ENCODE data around the gene CACNA1C. TPM values are rescaled to one million over a fixed set of nuclear protein-coding genes. Genes with fewer than 3 reads are reported as not detected.

Gene CACNA1C
- total and polyA plus RNA-seq, 2 donors (not counting 1 experiment from before 2014, with no cell fraction given), result 0.01 to 0.02 TPM

DNA sequence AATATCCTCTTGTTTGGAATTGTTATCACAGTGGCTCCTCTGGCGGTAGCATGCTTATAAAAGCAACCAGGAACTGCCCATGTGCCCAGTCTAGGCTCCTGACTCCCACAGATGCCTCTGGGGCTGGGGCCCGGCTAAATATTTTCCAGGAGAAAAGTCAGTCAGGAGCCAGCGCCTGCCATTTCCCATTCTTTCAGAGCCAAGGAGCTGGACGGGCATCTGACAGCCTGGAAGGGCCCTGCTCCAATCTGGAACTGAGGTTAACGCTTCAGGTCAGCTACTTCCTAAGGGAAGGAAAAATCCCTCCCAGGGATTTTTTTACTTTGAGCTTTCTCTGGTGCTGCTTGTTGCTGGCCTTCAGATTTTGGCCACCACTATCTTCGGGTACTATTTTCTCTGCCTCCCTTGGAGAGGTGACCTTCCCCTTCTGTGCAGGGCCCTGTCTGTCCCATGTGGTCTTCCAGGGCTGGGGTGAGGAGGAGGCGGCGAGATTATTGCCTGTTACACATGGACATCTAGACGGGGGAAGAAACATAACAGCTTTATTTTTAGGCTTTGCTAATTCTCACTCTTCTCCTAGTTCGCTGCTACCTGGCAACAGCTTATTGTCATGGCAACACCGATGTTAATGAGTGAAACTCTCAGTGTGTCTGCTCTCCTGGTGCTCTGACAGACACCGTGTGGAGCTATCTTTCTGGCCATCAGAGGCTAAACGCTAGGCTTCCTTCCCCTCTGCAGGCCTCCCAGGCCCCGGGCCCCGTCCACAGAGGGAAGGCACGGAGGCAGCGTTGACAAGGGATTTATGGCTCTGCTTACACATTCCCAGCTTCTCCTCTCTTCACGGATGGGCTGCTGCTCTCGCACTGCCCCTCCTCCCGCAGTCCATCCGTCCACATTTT lies 160.4 kb downstream of the CACNA1C start:
- Histone ChIP-seq H3K27ac (ENCODE audit: low read length in 2 of 2) (no peak overlapping the region), H3K9me3 (ENCODE audit: control extremely low read depth in 1 of 3, control insufficient read depth in 2 of 3, insufficient read depth in 1 of 3, low read length in 2 of 3) (peaks cover 0 to 3% (median 0%) of the 10 kb centered on the region in 3 donors), H3K4me3 (ENCODE audit: control extremely low read depth in 1 of 5, extremely low read depth in 1 of 5, insufficient read depth in 1 of 5, low read depth in 2 of 5, low read length in 4 of 5) (no peak overlapping the region), H3K27me3 (replicated peaks in 1 of 4; ENCODE audit: control extremely low read depth in 1 of 4, control insufficient read depth in 3 of 4, insufficient read depth in 4 of 4, low read length in 3 of 4) (no peaks in the 10 kb centered on the region), H3K36me3 (replicated peaks in 1 of 2; ENCODE audit: control extremely low read depth in 1 of 2, control insufficient read depth in 1 of 2, extremely low read depth in 1 of 2, insufficient read depth in 2 of 2, low read length in 1 of 2) (no peaks in the 10 kb centered on the region), H4K20me1 (ENCODE audit: control insufficient read depth, insufficient read depth, low read length, poor library complexity, severe bottlenecking) (no peaks in the 10 kb centered on the region), H3K4me2 (replicated peaks; ENCODE audit: low read depth, low read length, poor library complexity, severe bottlenecking) (no peak overlapping the region), H3K4me1 (ENCODE audit: control insufficient read depth in 2 of 2, insufficient read depth in 2 of 2, low read length in 2 of 2) (no peaks in the 10 kb centered on the region), H2AFZ (ENCODE audit: insufficient read depth, low read depth, low read length, poor library complexity, severe bottlenecking) (no peak overlapping the region), H3K9ac (ENCODE audit: low read length) (no peak overlapping the region), H3K79me2 (ENCODE audit: control insufficient read depth, insufficient read depth, low read length) (no peaks in the 10 kb centered on the region)
- no peak for TF ChIP-seq EZH2 (IDR thresholded peaks at IDR 0.05; ENCODE audit: borderline replicate concordance, insufficient read depth, low read depth, low read length, poor library complexity, severe bottlenecking)
- TF ChIP-seq, protein P1, sequence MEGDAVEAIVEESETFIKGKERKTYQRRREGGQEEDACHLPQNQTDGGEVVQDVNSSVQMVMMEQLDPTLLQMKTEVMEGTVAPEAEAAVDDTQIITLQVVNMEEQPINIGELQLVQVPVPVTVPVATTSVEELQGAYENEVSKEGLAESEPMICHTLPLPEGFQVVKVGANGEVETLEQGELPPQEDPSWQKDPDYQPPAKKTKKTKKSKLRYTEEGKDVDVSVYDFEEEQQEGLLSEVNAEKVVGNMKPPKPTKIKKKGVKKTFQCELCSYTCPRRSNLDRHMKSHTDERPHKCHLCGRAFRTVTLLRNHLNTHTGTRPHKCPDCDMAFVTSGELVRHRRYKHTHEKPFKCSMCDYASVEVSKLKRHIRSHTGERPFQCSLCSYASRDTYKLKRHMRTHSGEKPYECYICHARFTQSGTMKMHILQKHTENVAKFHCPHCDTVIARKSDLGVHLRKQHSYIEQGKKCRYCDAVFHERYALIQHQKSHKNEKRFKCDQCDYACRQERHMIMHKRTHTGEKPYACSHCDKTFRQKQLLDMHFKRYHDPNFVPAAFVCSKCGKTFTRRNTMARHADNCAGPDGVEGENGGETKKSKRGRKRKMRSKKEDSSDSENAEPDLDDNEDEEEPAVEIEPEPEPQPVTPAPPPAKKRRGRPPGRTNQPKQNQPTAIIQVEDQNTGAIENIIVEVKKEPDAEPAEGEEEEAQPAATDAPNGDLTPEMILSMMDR (IDR thresholded peaks at IDR 0.05), result no peak
- no peak overlapping the region for H3K27ac Mint-ChIP-seq
- intact Hi-C loops (cut with micrococcal nuclease), result no loop called here
- H3K4me3 Mint-ChIP-seq, result no peak overlapping the region
- ChIA-PET POLR2A (no interaction called here), CTCF (no interaction called here)
- 49% methylated on average over 19 of the region's 21 CpGs for WGBS (ENCODE audit: insufficient coverage)
- H3K4me1 Mint-ChIP-seq, result no peaks in the 10 kb centered on the region
- H3K9me3 Mint-ChIP-seq (ENCODE audit: insufficient read depth), result no peaks in the 10 kb centered on the region
- ATAC-seq (ENCODE audit: low read depth) (no peak), DNase-seq (no peak)
- no peaks in the 10 kb centered on the region for H3K27me3 Mint-ChIP-seq

DNA sequence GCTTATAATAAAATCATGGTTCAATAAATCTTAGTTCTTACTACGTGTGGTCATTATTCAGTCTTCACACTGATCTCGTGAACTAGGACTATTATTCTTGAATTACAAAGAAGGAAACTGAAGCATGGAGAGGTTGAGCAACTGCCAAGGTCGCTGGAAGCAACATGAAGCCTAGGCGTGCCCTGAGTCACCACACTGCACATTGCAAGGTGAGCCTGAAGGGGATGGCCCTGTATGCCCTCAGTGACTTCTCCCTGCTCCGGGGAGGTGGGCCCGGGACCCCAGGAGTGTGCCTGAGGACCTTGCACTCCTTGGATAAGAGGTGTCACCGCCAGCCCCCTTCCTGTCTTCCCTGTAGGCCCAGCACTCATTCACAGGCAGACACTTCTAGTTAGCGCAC lies 161.6 kb downstream of the CACNA1C start:
- Histone ChIP-seq H3K27ac (ENCODE audit: low read length in 2 of 2) (no peak overlapping the region), H3K4me2 (replicated peaks; ENCODE audit: low read depth, low read length, poor library complexity, severe bottlenecking) (no peak overlapping the region), H3K4me1 (ENCODE audit: control insufficient read depth in 2 of 2, insufficient read depth in 2 of 2, low read length in 2 of 2) (no peaks in the 10 kb centered on the region), H4K20me1 (ENCODE audit: control insufficient read depth, insufficient read depth, low read length, poor library complexity, severe bottlenecking) (no peaks in the 10 kb centered on the region), H2AFZ (ENCODE audit: insufficient read depth, low read depth, low read length, poor library complexity, severe bottlenecking) (no peak overlapping the region), H3K27me3 (replicated peaks in 1 of 4; ENCODE audit: control extremely low read depth in 1 of 4, control insufficient read depth in 3 of 4, insufficient read depth in 4 of 4, low read length in 3 of 4) (no peaks in the 10 kb centered on the region), H3K9me3 (ENCODE audit: control extremely low read depth in 1 of 3, control insufficient read depth in 2 of 3, insufficient read depth in 1 of 3, low read length in 2 of 3) (peaks cover 0 to 3% (median 0%) of the 10 kb centered on the region in 3 donors), H3K9ac (ENCODE audit: low read length) (no peak overlapping the region), H3K79me2 (ENCODE audit: control insufficient read depth, insufficient read depth, low read length) (no peaks in the 10 kb centered on the region), H3K4me3 (ENCODE audit: control extremely low read depth in 1 of 5, extremely low read depth in 1 of 5, insufficient read depth in 1 of 5, low read depth in 2 of 5, low read length in 4 of 5) (no peak overlapping the region), H3K36me3 (replicated peaks in 1 of 2; ENCODE audit: control extremely low read depth in 1 of 2, control insufficient read depth in 1 of 2, extremely low read depth in 1 of 2, insufficient read depth in 2 of 2, low read length in 1 of 2) (no peaks in the 10 kb centered on the region)
- no peak for DNase-seq
- ChIA-PET POLR2A (no interaction called here), CTCF (no interaction called here)
- 79% methylated on average over 6 of the region's 8 CpGs for WGBS (ENCODE audit: insufficient coverage)
- TF ChIP-seq, protein P1 (IDR thresholded peaks at IDR 0.05), result no peak
- no peak for TF ChIP-seq EZH2 (IDR thresholded peaks at IDR 0.05; ENCODE audit: borderline replicate concordance, insufficient read depth, low read depth, low read length, poor library complexity, severe bottlenecking)
- Mint-ChIP-seq H3K9me3 (ENCODE audit: insufficient read depth) (no peaks in the 10 kb centered on the region), H3K27ac (no peak overlapping the region), H3K27me3 (no peaks in the 10 kb centered on the region), H3K4me1 (no peaks in the 10 kb centered on the region), H3K4me3 (no peak overlapping the region)
- ATAC-seq (ENCODE audit: low read depth), result no peak
- intact Hi-C loops (cut with micrococcal nuclease), result no loop called here

All from B cell (primary cell).